ENCODE measurements around the gene DHX32. TPM values are rescaled to one million over a fixed set of nuclear protein-coding genes. Genes with fewer than 3 reads are reported as not detected.

Gene DHX32
- total RNA-seq, 1 donor from 2014 or later = 53.4 TPM

GRCh38 chr10:125840406-125840805 lies 40.7 kb downstream of the DHX32 start:
- no peak overlapping the region for H3K4me3 Mint-ChIP-seq
- H3K27me3 ChIP-seq = no peaks in the 10 kb centered on the region
- no peaks in the 10 kb centered on the region for H3K27me3 Mint-ChIP-seq (ENCODE audit: insufficient read depth, low read depth)
- no peak overlapping the region for H3K27ac ChIP-seq
- H4K20me1 ChIP-seq (ENCODE audit: low read depth) = no peaks in the 10 kb centered on the region
- no peaks in the 10 kb centered on the region for H3K79me2 ChIP-seq (ENCODE audit: low read depth)
- no peak overlapping the region for H3K4me2 ChIP-seq
- no peaks in the 10 kb centered on the region for H3K4me1 Mint-ChIP-seq
- H3K27ac Mint-ChIP-seq = no peak overlapping the region
- DNase-seq (ENCODE audit: low spot score) = no peak
- no peaks in the 10 kb centered on the region for H3F3A ChIP-seq (ENCODE audit: low read depth)
- peaks cover 28% of the 10 kb centered on the region for H3K36me3 Mint-ChIP-seq
- no peak overlapping the region for H2AFZ ChIP-seq (replicated peaks)
- H3K36me3 ChIP-seq = peaks cover 6% of the 10 kb centered on the region
- no peaks in the 10 kb centered on the region for H3K9me3 ChIP-seq (ENCODE audit: low read depth)
- no peaks in the 10 kb centered on the region for H3K4me1 ChIP-seq
- H3K9ac ChIP-seq = no peak overlapping the region
- H3K9me3 Mint-ChIP-seq = no peaks in the 10 kb centered on the region
- H3K4me3 ChIP-seq = no peak overlapping the region
- TF ChIP-seq EZH2 (IDR thresholded peaks at IDR 0.05) (no peak), CTCF (IDR thresholded peaks at IDR 0.05) (no peak), EZH2phosphoT487 (IDR thresholded peaks at IDR 0.05) (no peak)

- no peak overlapping the region for H3K4me3 Mint-ChIP-seq
- H3K4me1 ChIP-seq = no peaks in the 10 kb centered on the region
- H3K4me3 ChIP-seq = no peak overlapping the region
- no peak overlapping the region for H3K9ac ChIP-seq
- H3K4me2 ChIP-seq = no peak overlapping the region
- no peaks in the 10 kb centered on the region for H3K27me3 ChIP-seq
- DNase-seq (ENCODE audit: low spot score) = no peak
- H3K79me2 ChIP-seq (ENCODE audit: low read depth) = no peaks in the 10 kb centered on the region
- H3K27ac Mint-ChIP-seq = peak overlapping the region; percentile 25
- no peak overlapping the region for H2AFZ ChIP-seq (replicated peaks)
- no peaks in the 10 kb centered on the region for H4K20me1 ChIP-seq (ENCODE audit: low read depth)
- H3K36me3 Mint-ChIP-seq = peaks cover 29% of the 10 kb centered on the region
- H3K4me1 Mint-ChIP-seq = no peaks in the 10 kb centered on the region
- no peak overlapping the region for H3K27ac ChIP-seq
- H3F3A ChIP-seq (ENCODE audit: low read depth) = no peaks in the 10 kb centered on the region
- H3K36me3 ChIP-seq = peaks cover 6% of the 10 kb centered on the region
- no peaks in the 10 kb centered on the region for H3K9me3 ChIP-seq (ENCODE audit: low read depth)
- H3K9me3 Mint-ChIP-seq = no peaks in the 10 kb centered on the region
- TF ChIP-seq CTCF (IDR thresholded peaks at IDR 0.05) (no peak), EZH2phosphoT487 (IDR thresholded peaks at IDR 0.05) (no peak), EZH2 (IDR thresholded peaks at IDR 0.05) (no peak)
- no peaks in the 10 kb centered on the region for H3K27me3 Mint-ChIP-seq (ENCODE audit: insufficient read depth, low read depth)
Measured at GRCh38 chr10:125838802-125839575, 42.1 kb downstream of the DHX32 start.

- Mint-ChIP-seq H3K27ac (no peak overlapping the region), H3K36me3 (peaks cover 33% of the 10 kb centered on the region), H3K4me3 (no peak overlapping the region), H3K4me1 (no peaks in the 10 kb centered on the region), H3K27me3 (ENCODE audit: insufficient read depth, low read depth) (peaks cover 3% of the 10 kb centered on the region), H3K9me3 (no peaks in the 10 kb centered on the region)
- Histone ChIP-seq H4K20me1 (ENCODE audit: low read depth) (no peaks in the 10 kb centered on the region), H3K9me3 (ENCODE audit: low read depth) (no peaks in the 10 kb centered on the region), H3K36me3 (peaks cover 17% of the 10 kb centered on the region), H3K4me1 (no peaks in the 10 kb centered on the region), H3K79me2 (ENCODE audit: low read depth) (no peaks in the 10 kb centered on the region), H2AFZ (replicated peaks) (no peak overlapping the region), H3K9ac (no peak overlapping the region), H3F3A (ENCODE audit: low read depth) (no peaks in the 10 kb centered on the region), H3K27ac (no peak overlapping the region), H3K27me3 (no peaks in the 10 kb centered on the region), H3K4me3 (no peak overlapping the region), H3K4me2 (no peak overlapping the region)
- DNase-seq (ENCODE audit: low spot score) = no peak
- no peak for TF ChIP-seq EZH2 (IDR thresholded peaks at IDR 0.05)
- TF ChIP-seq EZH2phosphoT487 (IDR thresholded peaks at IDR 0.05) = no peak
- no peak for TF ChIP-seq CTCF (IDR thresholded peaks at IDR 0.05)
Measured at GRCh38 chr10:125836746-125837145, 44.3 kb downstream of the DHX32 start.
